K562 (cell line): ENCODE data around the gene SLC16A1. TPM values are rescaled to one million over a fixed set of nuclear protein-coding genes. Genes with fewer than 3 reads are reported as not detected.

Experiments used
- CBFA2T3 ChIP-seq: fragments of 450-650 bp; IDR thresholded peaks from 2 replicates; pipeline ENCODE4 v1.6.1; 2017
- KLF6 ChIP-seq: fragments of 250-450 bp; sonication (Bioruptor Pico); IDR thresholded peaks from 2 replicates; pipeline ENCODE4 v1.4.0; 2020; ENCODE audit warnings: mild to moderate bottlenecking, moderate library complexity, borderline replicate concordance
- L3MBTL2 ChIP-seq: fragments of 450-650 bp; IDR thresholded peaks from 2 replicates; pipeline ENCODE4 v1.6.1; 2016; ENCODE audit warnings: mild to moderate bottlenecking, moderate library complexity
- MBD2 ChIP-seq: sonication (generic); IDR thresholded peaks from 2 replicates; pipeline ENCODE4 v1.6.1; 2016; ENCODE audit warnings: low read depth, borderline replicate concordance
- MEF2D ChIP-seq: conservative IDR thresholded peaks from 2 replicates; pipeline ENCODE4 v1.6.1; 2016; ENCODE audit warnings: low read depth, missing genetic modification characterization, missing compliant biosample characterization
- TFAM ChIP-seq: fragments of 250-450 bp; sonication (Bioruptor Pico); conservative IDR thresholded peaks from 2 replicates; pipeline ENCODE4 v1.5.0; 2021; ENCODE audit warnings: mild to moderate bottlenecking, moderate library complexity
- ZNF347 ChIP-seq: fragments of 450-650 bp; formaldehyde crosslinking; IDR thresholded peaks from 2 replicates; pipeline ENCODE4 v1.4.0; 2020; ENCODE audit warnings: low read depth, mild to moderate bottlenecking, moderate library complexity
- ZNF436 ChIP-seq: fragments of 250-450, 450-650 bp; sonication (Bioruptor Pico); formaldehyde crosslinking; IDR thresholded peaks from 2 replicates; pipeline ENCODE4 v1.7.0; 2020; ENCODE audit warnings: mild to moderate bottlenecking
- ZNF445 ChIP-seq: fragments of 250-450 bp; sonication (Bioruptor Pico); IDR thresholded peaks from 2 replicates; pipeline ENCODE4 v1.4.0; 2020; ENCODE audit warnings: low read depth, mild to moderate bottlenecking, moderate library complexity
- ZNF717 ChIP-seq: fragments of 250-450 bp; sonication (Bioruptor Pico); IDR thresholded peaks from 2 replicates; pipeline ENCODE4 v1.5.0; 2021
- polyA plus RNA-seq, 8 experiments: library from polyadenylated mRNA; depleted of rRNA in 4 of 8; stranded (reverse) in 5 of 8; unstranded in 3 of 8; fragments of >200 nt; fragmentation: Nextera tagmentation in 2 of 8; fragmentation: Illumina TruSeq in 1 of 8; extraction: Ambion mirVana in 2 of 8; extraction: Trizol in 1 of 8; gene quantifications; 2 replicates each; pipeline versions ENCODE4 v1.2.1 to v1.2.3, GENCODE V29; 2011 to 2014; ENCODE audit warnings: inconsistent platforms in 1 of 8, missing spikeins in 1 of 8
- total RNA-seq, 7 experiments: library from RNA; depleted of rRNA in 6 of 7; stranded (reverse); fragments of >200 nt in 6 of 7; fragmentation: Illumina TruSeq in 2 of 7; extraction: Trizol in 2 of 7; gene quantifications; 2 replicates each; pipeline versions ENCODE4 v1.2.1 to v1.2.3, GENCODE V29; 2011 to 2021; ENCODE audit warnings: low replicate concordance in 1 of 7
- TF ChIP-seq, protein P1 (sequence below): sonication (generic); formaldehyde crosslinking; IDR thresholded peaks from 2 replicates; pipeline ENCODE4 v1.8.1; 2023; ENCODE audit warnings: mild to moderate bottlenecking, missing genetic modification reagents
- TF ChIP-seq, protein P2 (sequence below): fragments of 450-650 bp; IDR thresholded peaks from 2 replicates; pipeline ENCODE4 v1.7.0; 2016; ENCODE audit warnings: borderline replicate concordance
- TF ChIP-seq, protein P3 (sequence below): fragments of 450-650 bp; IDR thresholded peaks from 2 replicates; pipeline ENCODE4 v1.6.1; 2016; ENCODE audit warnings: antibody characterized with exemption
- TF ChIP-seq, protein P4 (sequence below): fragments of 250-450 bp; sonication (Bioruptor Pico); IDR thresholded peaks from 2 replicates; pipeline ENCODE4 v1.5.1; 2021; ENCODE audit warnings: mild to moderate bottlenecking
- TF ChIP-seq, protein P5 (sequence below): fragments of 450-650 bp; formaldehyde crosslinking; IDR thresholded peaks from 2 replicates; pipeline ENCODE4 v1.4.0; 2022; ENCODE audit warnings: missing genetic modification characterization
- TF ChIP-seq, protein P6 (sequence below): fragments of 450-650 bp; IDR thresholded peaks from 2 replicates; pipeline ENCODE4 v1.6.1; 2016; ENCODE audit warnings: mild to moderate bottlenecking

SLC16A1 gene
- total and polyA plus RNA-seq, 9 of the 15 experiments (the other 6 are each of a cell fraction or from before 2014, with no cell fraction given): 73.1 to 244 (median 117) TPM

DNA sequence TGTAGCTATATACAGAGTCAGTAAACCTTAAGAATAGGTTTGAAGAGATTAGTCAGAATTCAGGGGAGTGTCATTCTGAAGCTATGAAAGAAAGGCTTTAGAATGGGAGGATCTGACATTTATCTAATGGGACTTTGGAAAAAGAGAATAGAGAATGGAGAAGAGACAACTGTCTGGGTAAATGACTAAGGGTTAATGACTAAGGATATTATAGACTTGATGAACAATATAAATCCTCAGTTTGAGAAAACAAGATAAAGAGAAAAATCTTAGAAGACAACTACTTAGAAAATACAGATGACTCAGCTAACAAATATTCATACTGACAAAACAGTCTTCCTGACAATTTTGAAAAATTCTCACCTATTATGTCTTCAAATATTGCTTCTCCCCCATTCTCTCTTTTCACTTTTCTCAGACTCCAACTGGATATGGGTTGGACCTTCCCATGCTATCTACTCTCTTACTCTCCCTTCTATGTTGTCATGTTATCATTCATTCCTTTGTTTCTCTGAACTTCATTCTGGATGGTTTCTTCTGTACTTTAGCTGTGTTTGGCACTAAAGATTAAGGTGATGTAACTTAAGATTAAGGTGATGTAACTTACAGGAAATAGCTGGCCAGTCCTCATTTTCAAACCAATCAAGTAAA is 20.4 kb downstream of the SLC16A1 start (continued):
- TF ChIP-seq, protein P1, sequence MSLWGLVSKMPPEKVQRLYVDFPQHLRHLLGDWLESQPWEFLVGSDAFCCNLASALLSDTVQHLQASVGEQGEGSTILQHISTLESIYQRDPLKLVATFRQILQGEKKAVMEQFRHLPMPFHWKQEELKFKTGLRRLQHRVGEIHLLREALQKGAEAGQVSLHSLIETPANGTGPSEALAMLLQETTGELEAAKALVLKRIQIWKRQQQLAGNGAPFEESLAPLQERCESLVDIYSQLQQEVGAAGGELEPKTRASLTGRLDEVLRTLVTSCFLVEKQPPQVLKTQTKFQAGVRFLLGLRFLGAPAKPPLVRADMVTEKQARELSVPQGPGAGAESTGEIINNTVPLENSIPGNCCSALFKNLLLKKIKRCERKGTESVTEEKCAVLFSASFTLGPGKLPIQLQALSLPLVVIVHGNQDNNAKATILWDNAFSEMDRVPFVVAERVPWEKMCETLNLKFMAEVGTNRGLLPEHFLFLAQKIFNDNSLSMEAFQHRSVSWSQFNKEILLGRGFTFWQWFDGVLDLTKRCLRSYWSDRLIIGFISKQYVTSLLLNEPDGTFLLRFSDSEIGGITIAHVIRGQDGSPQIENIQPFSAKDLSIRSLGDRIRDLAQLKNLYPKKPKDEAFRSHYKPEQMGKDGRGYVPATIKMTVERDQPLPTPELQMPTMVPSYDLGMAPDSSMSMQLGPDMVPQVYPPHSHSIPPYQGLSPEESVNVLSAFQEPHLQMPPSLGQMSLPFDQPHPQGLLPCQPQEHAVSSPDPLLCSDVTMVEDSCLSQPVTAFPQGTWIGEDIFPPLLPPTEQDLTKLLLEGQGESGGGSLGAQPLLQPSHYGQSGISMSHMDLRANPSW (CRISPR knock-in tag): no peak
- no peak for TF ChIP-seq ZNF717 (CRISPR knock-in tag)
- peak; percentile 61; the same call in 1 of the 2 replicates for TF ChIP-seq MEF2D (tag)
- peak; percentile 60; the same call in 1 of the 2 replicates for TF ChIP-seq L3MBTL2
- TF ChIP-seq, protein P2, sequence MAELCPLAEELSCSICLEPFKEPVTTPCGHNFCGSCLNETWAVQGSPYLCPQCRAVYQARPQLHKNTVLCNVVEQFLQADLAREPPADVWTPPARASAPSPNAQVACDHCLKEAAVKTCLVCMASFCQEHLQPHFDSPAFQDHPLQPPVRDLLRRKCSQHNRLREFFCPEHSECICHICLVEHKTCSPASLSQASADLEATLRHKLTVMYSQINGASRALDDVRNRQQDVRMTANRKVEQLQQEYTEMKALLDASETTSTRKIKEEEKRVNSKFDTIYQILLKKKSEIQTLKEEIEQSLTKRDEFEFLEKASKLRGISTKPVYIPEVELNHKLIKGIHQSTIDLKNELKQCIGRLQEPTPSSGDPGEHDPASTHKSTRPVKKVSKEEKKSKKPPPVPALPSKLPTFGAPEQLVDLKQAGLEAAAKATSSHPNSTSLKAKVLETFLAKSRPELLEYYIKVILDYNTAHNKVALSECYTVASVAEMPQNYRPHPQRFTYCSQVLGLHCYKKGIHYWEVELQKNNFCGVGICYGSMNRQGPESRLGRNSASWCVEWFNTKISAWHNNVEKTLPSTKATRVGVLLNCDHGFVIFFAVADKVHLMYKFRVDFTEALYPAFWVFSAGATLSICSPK: no peak; the same call in 1 of the 2 replicates
- TF ChIP-seq, protein P3, sequence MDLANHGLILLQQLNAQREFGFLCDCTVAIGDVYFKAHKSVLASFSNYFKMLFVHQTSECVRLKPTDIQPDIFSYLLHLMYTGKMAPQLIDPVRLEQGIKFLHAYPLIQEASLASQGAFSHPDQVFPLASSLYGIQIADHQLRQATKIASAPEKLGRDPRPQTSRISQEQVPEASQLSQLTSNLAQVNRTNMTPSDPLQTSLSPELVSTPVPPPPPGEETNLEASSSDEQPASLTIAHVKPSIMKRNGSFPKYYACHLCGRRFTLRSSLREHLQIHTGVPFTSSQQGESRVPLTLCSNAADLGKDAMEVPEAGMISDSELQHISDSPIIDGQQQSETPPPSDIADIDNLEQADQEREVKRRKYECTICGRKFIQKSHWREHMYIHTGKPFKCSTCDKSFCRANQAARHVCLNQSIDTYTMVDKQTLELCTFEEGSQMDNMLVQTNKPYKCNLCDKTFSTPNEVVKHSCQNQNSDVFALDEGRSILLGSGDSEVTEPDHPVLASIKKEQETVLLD: no peak
- peak; percentile 74 for TF ChIP-seq CBFA2T3
- TF ChIP-seq KLF6 (CRISPR knock-in tag): no peak; the same call in 1 of the 2 replicates
- TF ChIP-seq, protein P4, sequence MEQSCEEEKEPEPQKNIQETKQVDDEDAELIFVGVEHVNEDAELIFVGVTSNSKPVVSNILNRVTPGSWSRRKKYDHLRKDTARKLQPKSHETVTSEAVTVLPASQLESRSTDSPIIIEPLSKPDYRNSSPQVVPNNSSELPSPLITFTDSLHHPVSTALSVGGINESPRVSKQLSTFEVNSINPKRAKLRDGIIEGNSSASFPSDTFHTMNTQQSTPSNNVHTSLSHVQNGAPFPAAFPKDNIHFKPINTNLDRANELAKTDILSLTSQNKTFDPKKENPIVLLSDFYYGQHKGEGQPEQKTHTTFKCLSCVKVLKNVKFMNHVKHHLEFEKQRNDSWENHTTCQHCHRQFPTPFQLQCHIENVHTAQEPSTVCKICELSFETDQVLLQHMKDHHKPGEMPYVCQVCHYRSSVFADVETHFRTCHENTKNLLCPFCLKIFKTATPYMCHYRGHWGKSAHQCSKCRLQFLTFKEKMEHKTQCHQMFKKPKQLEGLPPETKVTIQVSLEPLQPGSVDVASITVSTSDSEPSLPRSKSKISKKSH (CRISPR knock-in tag): no peak
- no peak for TF ChIP-seq MBD2
- TF ChIP-seq TFAM (CRISPR knock-in tag): no peak
- no peak for TF ChIP-seq ZNF436 (CRISPR knock-in tag)
- TF ChIP-seq, protein P5, sequence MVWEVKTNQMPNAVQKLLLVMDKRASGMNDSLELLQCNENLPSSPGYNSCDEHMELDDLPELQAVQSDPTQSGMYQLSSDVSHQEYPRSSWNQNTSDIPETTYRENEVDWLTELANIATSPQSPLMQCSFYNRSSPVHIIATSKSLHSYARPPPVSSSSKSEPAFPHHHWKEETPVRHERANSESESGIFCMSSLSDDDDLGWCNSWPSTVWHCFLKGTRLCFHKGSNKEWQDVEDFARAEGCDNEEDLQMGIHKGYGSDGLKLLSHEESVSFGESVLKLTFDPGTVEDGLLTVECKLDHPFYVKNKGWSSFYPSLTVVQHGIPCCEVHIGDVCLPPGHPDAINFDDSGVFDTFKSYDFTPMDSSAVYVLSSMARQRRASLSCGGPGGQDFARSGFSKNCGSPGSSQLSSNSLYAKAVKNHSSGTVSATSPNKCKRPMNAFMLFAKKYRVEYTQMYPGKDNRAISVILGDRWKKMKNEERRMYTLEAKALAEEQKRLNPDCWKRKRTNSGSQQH: peak; percentile 86
- no peak for TF ChIP-seq ZNF347 (CRISPR knock-in tag)
- TF ChIP-seq ZNF445 (CRISPR knock-in tag): no peak
- TF ChIP-seq, protein P6, sequence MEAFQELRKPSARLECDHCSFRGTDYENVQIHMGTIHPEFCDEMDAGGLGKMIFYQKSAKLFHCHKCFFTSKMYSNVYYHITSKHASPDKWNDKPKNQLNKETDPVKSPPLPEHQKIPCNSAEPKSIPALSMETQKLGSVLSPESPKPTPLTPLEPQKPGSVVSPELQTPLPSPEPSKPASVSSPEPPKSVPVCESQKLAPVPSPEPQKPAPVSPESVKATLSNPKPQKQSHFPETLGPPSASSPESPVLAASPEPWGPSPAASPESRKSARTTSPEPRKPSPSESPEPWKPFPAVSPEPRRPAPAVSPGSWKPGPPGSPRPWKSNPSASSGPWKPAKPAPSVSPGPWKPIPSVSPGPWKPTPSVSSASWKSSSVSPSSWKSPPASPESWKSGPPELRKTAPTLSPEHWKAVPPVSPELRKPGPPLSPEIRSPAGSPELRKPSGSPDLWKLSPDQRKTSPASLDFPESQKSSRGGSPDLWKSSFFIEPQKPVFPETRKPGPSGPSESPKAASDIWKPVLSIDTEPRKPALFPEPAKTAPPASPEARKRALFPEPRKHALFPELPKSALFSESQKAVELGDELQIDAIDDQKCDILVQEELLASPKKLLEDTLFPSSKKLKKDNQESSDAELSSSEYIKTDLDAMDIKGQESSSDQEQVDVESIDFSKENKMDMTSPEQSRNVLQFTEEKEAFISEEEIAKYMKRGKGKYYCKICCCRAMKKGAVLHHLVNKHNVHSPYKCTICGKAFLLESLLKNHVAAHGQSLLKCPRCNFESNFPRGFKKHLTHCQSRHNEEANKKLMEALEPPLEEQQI: 0 out of 2 replicates have a peak, but pooled peaks have one; percentile 75
